Brain microvascular endothelial cell (primary cell): Measurements from ENCODE around the gene ZNF800.

Experiments used
- DNase-seq: peaks from one replicate; pipeline ENCODE4 v3.0.0-alpha.2; 2020
- H3K27ac ChIP-seq: fragments of 250-450 bp; sonication (Bioruptor Pico); 2 replicates; pipeline ENCODE4 v1.5.1; 2020; ENCODE audit warnings: mild to moderate bottlenecking, moderate library complexity
- H3K27me3 ChIP-seq: fragments of 250-450 bp; sonication (Bioruptor Pico); replicated peaks from 2 replicates; pipeline ENCODE4 v1.5.1; 2020; ENCODE audit warnings: mild to moderate bottlenecking
- H3K36me3 ChIP-seq: fragments of 250-450 bp; sonication (Bioruptor Pico); replicated peaks from 2 replicates; pipeline ENCODE4 v1.5.1; 2020; ENCODE audit warnings: mild to moderate bottlenecking
- H3K4me3 ChIP-seq: 2 replicates; pipeline ENCODE4 v1.5.1; 2011; ENCODE audit warnings: low read depth, mild to moderate bottlenecking, control low read depth, low read length, moderate library complexity
- CTCF ChIP-seq: IDR thresholded peaks from 2 replicates; pipeline ENCODE4 v1.5.1; 2011; ENCODE audit warnings: low read depth, mild to moderate bottlenecking, moderate library complexity, low read length, control low read depth, inconsistent platforms; ENCODE audit errors: missing control alignments
- in situ Hi-C: cut with HindIII; loops from 2 replicates; pipeline ENCODE4 v1.10.0; 2017; ENCODE audit warnings: low sequenced_read_pairs, low pct_ligation_motif_present

ZNF800 gene

GRCh38 chr7:127365164-127365956, 27.1 kb downstream of the ZNF800 start:
- in situ Hi-C loops = no loop called here
- peak; percentile 24 for DNase-seq
- Histone ChIP-seq H3K4me3 (no peak overlapping the region), H3K27ac (no peak overlapping the region), H3K36me3 (peaks cover 14% of the 10 kb centered on the region), H3K27me3 (no peaks in the 10 kb centered on the region)
- no peak for TF ChIP-seq CTCF

GRCh38 chr7:127362364-127363027, 30.0 kb downstream of the ZNF800 start:
- in situ Hi-C loops = no loop called here
- DNase-seq = no peak
- Histone ChIP-seq H3K27ac (no peak overlapping the region), H3K36me3 (peaks cover 14% of the 10 kb centered on the region), H3K27me3 (no peaks in the 10 kb centered on the region), H3K4me3 (no peak overlapping the region)
- TF ChIP-seq CTCF = no peak

- TF ChIP-seq CTCF = no peak
- in situ Hi-C loops = no loop called here
- DNase-seq = no peak
- Histone ChIP-seq H3K36me3 (peaks cover 14% of the 10 kb centered on the region), H3K27me3 (no peaks in the 10 kb centered on the region), H3K27ac (no peak overlapping the region), H3K4me3 (no peak overlapping the region)
Measured at GRCh38 chr7:127361736-127362135, 30.8 kb downstream of the ZNF800 start.

GRCh38 chr7:127359011-127359410, 33.5 kb downstream of the ZNF800 start:
- H3K27ac ChIP-seq = no peak overlapping the region
- no peak overlapping the region for H3K4me3 ChIP-seq
- DNase-seq = no peak
- in situ Hi-C loops = no loop called here
- TF ChIP-seq CTCF = no peak
- no peaks in the 10 kb centered on the region for H3K27me3 ChIP-seq
- peaks cover 10% of the 10 kb centered on the region for H3K36me3 ChIP-seq

GRCh38 chr7:127353897-127354296, 38.6 kb downstream of the ZNF800 start:
- no peak overlapping the region for H3K4me3 ChIP-seq
- no peak for TF ChIP-seq CTCF
- DNase-seq = no peak
- in situ Hi-C loops = no loop called here
- no peaks in the 10 kb centered on the region for H3K27me3 ChIP-seq
- H3K36me3 ChIP-seq = no peaks in the 10 kb centered on the region
- no peak overlapping the region for H3K27ac ChIP-seq

GRCh38 chr7:127350586-127350985, 41.9 kb downstream of the ZNF800 start:
- no peak for TF ChIP-seq CTCF
- no peak overlapping the region for H3K4me3 ChIP-seq
- DNase-seq = no peak
- in situ Hi-C loops = no loop called here
- no peaks in the 10 kb centered on the region for H3K36me3 ChIP-seq
- H3K27me3 ChIP-seq = no peaks in the 10 kb centered on the region
- H3K27ac ChIP-seq = no peak overlapping the region
